GM21576 (cell line): Measurements from ENCODE around the gene ERBB2.
"Not testable (repeated sequence)": the region's sequence is repeated elsewhere in the genome, so short reads cannot be mapped to it uniquely, and the experiment has no call there.

Experiments used
- ATAC-seq: cut with Tn5 transposase; IDR thresholded peaks from one replicate; pipeline ENCODE4 v1.9.1; 2021; ENCODE audit warnings: mild to moderate bottlenecking, moderate library complexity; ENCODE audit not compliant: unreplicated experiment

Gene ERBB2

DNA sequence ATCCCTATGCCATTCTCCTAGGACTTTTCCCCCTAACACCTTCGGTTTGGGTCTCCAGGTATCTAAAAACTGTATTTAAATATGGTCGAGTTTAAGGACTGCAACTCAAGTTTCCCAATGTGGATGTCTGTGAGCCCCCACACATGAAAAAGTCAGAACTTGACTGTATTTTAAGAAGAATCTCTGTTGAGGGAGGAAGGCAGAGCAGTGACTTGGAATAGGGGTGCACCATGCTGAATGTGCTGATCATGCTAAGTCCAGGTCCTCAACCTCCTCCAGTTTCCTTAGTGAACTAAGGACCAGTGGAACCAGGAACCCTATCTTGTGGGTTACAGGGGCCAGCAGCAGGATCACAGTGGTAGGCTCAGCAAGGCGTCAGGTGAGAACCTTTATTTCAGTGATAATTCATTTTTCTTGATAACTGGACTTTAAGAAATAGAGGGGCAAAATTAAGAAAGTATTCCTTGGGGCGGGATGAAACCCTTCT, 57.4 kb downstream of the ERBB2 start:
- ATAC-seq: no peak

DNA sequence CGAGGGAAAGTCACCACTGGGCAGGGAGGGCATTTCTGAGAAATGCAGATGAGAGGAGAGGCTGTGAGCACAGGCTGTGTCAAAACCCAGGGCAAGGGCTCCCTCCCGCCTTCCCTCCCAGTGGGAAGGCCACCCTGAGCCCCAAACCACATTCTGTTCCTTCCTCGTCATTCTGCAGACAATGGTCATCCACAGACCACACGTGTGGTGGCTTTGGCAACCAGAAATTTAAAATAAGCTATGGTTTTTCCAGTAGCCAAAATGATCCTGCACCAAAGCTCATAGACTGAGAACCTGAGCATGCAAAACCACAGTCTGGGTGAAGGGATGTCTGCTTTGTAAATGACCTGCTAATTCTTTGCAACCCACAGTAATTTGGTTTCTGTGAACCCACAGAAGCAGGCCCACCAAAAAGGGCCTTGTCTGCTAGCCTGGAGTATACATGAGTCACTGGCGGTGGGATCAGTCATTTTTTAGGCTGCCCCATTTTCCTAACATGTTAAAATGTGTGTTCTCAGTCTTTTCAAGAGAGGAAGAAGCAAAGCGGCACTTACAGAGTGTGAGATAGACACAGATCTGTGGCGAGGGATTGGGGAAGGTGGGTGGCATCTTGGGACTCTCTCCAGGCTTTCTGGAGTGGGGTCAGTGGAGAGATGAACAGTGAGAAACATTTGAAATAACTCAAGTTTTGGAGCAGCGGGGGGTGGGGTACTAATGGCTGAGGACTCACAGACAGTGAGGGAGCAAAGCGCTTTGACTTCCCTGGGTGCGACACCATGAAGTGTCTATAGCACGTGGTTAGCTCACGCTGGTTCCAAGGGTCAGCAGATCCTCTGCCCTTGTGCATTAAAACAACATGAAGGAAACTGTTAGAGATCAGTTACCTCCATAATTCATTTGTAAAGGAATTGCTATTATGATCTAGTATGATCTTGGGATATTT, 58.3 kb downstream of the ERBB2 start:
- no peak for ATAC-seq

DNA sequence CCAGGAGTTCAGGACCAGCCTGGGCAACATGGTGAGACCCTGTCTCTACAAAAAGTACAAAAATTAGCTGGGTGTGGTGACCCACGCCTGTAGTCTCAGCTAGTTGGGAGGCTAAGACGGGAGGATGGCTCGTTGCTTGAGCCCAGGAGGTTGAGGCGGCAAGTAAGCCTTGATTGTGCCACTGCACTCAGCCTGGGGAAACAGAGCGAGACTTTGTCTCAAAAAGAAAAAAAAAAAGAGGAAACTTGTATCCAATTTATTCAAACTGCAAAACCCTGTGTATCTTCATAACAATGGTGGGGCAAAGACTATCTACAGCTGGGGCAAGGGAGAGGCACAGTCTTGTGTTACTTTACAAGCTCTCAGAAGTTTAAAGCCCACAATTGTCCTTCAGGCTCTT, 59.3 kb downstream of the ERBB2 start:
- ATAC-seq: no peak

DNA sequence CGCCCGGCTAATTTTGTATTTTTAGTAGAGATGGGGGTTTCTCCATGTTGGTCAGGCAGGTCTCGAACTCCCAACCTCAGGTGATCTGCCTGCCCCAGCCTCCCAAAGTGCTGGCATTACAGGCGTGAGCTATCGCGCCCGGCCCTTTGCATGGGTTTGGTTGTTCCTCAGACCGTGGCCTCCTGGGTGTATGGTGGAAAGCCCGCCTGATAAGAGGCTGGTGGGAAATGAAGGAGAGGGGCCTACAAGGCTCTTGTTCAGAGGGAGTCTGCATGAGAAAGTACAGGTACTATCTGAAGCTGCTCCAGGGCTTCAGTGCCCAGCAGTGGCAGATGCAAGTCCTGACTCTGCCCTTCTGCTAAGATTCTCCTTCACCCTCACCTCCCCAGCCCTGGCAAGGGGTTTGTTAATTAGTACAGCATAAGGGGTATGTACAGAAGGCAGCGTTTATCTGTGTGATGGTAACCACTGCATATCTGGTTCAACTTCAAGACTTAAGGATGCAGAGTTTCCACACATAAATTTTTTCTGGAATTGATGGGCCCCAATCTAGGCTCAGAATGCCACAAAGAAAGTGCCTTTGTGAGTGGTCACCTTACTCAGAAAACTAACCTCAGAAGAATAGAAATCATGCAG, 62.1 kb downstream of the ERBB2 start:
- no peak for ATAC-seq

- ATAC-seq: no peak
These were observed 63.4 kb downstream of the ERBB2 start for GRCh38 chr17:39763051-39763820.

GRCh38 chr17:39764171-39764570, 64.3 kb downstream of the ERBB2 start:
- ATAC-seq: not testable (repeated sequence)

- no peak for ATAC-seq
These were observed 65.3 kb downstream of the ERBB2 start for GRCh38 chr17:39765175-39765574.

- no peak for ATAC-seq
These were observed 65.9 kb downstream of the ERBB2 start for GRCh38 chr17:39765766-39766165.

- no peak for ATAC-seq
These were observed 67.3 kb downstream of the ERBB2 start for GRCh38 chr17:39767147-39767546.

GRCh38 chr17:39769974-39770587, 70.2 kb downstream of the ERBB2 start:
- ATAC-seq: peak; percentile 42

DNA sequence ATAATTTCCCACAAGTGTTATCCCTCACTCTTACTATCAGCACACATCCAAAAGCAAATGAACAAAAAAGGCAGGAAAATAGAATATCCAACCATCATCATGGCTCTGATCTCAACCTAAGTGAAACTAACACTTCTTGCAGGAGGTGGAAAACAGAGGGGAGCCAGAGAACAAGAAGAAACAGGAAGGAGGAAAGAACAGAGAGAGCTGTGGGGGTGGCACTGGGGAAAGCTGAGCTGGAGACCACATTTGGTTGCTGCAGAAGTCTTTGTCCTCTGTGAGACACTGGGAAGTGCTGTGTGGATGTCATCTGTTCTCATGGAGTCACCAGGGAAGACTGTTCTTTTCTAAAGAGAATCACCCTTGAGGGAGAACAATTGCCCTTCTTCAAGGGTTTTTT, 72.6 kb downstream of the ERBB2 start:
- no peak for ATAC-seq

- ATAC-seq: no peak
These were observed 73.4 kb downstream of the ERBB2 start for GRCh38 chr17:39772987-39773934.

- ATAC-seq: no peak
These were observed 74.2 kb downstream of the ERBB2 start for GRCh38 chr17:39774047-39774446.

- no peak for ATAC-seq
These were observed 75.2 kb downstream of the ERBB2 start for GRCh38 chr17:39775031-39775430.

GRCh38 chr17:39776252-39776651, 76.4 kb downstream of the ERBB2 start:
- ATAC-seq: no peak

GRCh38 chr17:39777534-39778365, 77.9 kb downstream of the ERBB2 start:
- no peak for ATAC-seq
